ENCODE data around the gene NEDD8. TPM values are rescaled to one million over a fixed set of nuclear protein-coding genes. Genes with fewer than 3 reads are reported as not detected.

Gene NEDD8
- 100 to 1,000 TPM; 309 to 401 (median 372) TPM for total RNA-seq (2021; fragmentation: NEBNext Ultra II Directional; extraction: Animal tissue kit (Norgen Biotek cat#: 25700))
- long read RNA-seq, transcript NEDD8-201 (4 exons, 708 nt) = major isoform, 248 of 262 reads
- long read RNA-seq, partial matches to known transcripts = 0 of 262 reads
- long read RNA-seq, other reads (novel, unspliced or antisense) = 4 of 262 reads

DNA sequence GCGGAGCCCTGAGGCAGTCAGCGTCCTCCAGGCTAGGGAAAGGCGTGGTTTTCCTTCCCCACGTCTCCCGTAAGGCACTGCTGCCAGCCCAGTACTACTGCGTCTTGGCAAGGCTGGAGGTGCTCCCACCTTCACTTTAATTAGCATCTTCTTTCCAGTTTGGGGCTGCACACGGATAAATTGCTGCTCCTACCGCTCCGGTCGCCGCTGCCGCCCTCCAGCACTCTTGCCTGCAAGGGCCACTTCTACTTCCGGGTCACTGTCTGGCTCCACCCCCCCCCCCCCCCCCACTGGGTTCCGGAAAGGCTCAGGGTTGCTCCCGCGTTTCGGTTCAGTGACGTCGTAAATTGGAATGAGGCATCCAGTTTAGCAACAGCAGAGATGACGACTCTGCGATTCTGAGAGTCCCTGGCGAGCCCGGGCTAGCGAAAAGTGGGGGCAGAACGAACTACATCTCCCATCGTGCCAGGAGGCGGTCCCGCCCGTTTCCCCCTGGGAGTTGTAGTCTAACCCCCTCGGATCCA, at the start of gene NEDD8:
Gene NEDD8, minus strand, starts transcription at position 247 of the 524 bp plus-strand sequence. Its CDS starts 100 bp downstream, at position 147.
- TF ChIP-seq, protein P1, sequence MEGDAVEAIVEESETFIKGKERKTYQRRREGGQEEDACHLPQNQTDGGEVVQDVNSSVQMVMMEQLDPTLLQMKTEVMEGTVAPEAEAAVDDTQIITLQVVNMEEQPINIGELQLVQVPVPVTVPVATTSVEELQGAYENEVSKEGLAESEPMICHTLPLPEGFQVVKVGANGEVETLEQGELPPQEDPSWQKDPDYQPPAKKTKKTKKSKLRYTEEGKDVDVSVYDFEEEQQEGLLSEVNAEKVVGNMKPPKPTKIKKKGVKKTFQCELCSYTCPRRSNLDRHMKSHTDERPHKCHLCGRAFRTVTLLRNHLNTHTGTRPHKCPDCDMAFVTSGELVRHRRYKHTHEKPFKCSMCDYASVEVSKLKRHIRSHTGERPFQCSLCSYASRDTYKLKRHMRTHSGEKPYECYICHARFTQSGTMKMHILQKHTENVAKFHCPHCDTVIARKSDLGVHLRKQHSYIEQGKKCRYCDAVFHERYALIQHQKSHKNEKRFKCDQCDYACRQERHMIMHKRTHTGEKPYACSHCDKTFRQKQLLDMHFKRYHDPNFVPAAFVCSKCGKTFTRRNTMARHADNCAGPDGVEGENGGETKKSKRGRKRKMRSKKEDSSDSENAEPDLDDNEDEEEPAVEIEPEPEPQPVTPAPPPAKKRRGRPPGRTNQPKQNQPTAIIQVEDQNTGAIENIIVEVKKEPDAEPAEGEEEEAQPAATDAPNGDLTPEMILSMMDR (IDR thresholded peaks at IDR 0.05) = no peak
- H3K4me1 Mint-ChIP-seq (ENCODE audit: low read depth) = peaks cover 53% of the 10 kb centered on the region
- H3K27me3 Mint-ChIP-seq (ENCODE audit: insufficient read depth) = no peaks in the 10 kb centered on the region; the same call in none of the 2 replicates
- peak within 1 kb of the TSS; percentile 94 for H3K4me3 Mint-ChIP-seq
- peaks cover 62% of the 10 kb centered on the region for H3K36me3 Mint-ChIP-seq (ENCODE audit: low read depth)
- peak; percentile 96 for DNase-seq
- peak within 1 kb of the TSS; percentile 87 for H3K27ac Mint-ChIP-seq
- no peaks in the 10 kb centered on the region for H3K9me3 Mint-ChIP-seq

DNA sequence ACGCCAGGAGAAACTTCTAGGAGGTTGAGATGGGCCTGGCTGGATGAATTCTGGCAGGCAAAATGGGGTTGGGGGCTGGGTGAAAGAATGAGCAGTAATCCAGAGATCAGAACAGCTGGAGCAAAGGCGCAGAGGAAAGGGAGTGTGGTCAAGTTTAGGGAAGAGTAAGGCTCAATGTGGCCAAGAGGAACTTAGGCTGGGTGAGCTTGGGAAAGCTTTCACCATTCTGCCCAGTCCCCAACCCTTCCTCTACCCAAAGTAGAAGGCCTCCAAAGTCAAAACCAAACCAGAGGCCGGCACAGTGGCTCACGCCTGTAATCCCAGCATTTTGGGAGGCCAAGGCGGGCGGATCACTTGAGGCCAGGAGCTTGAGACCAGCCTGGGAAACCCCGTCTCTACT, 49.5 kb upstream of the NEDD8 start:
- Mint-ChIP-seq H3K36me3 (ENCODE audit: low read depth) (no peaks in the 10 kb centered on the region), H3K4me1 (ENCODE audit: low read depth) (peaks cover 31% of the 10 kb centered on the region), H3K27me3 (ENCODE audit: insufficient read depth) (no peaks in the 10 kb centered on the region; the same call in 1 of the 2 replicates), H3K9me3 (no peaks in the 10 kb centered on the region), H3K27ac (no peak overlapping the region), H3K4me3 (no peak overlapping the region)
- TF ChIP-seq, protein P1 (IDR thresholded peaks at IDR 0.05) = no peak
- DNase-seq = no peak

DNA sequence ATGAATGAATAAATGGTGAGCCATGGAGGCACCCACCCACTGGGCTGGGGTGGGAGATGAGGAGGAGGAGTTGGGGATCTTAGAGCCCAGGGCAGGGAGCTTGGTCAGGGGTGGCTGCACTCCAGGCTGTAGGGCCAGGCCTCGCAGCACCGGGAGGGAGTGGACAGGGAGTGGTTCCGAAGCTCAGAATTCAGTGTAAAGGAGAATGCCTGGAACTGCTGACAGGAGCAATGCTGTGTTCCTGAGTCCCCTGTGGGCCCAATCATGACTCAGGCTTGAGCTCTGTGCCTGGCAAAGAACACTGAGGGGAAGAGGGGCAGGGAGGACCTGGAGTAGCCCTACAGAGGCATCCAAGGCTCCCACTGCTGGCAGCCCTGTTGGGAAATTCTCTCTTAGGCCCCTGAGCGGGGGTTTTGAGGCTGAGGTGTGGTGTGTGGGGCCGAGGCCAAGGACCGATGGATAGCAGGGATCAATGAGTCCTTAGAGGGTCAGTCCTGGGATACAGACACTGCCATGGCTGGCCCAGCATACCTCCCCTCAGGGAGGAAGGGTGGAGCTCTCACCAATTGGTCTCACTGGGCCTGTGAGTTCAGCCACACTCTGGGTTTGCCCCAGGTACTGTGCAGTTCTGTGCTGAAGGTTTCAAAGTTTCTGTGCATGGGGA, 48.8 kb upstream of the NEDD8 start:
- H3K4me1 Mint-ChIP-seq (ENCODE audit: low read depth) = peaks cover 31% of the 10 kb centered on the region
- no peaks in the 10 kb centered on the region for H3K36me3 Mint-ChIP-seq (ENCODE audit: low read depth)
- no peak for DNase-seq
- TF ChIP-seq, protein P1 (IDR thresholded peaks at IDR 0.05) = no peak
- no peaks in the 10 kb centered on the region; the same call in 1 of the 2 replicates for H3K27me3 Mint-ChIP-seq (ENCODE audit: insufficient read depth)
- no peaks in the 10 kb centered on the region for H3K9me3 Mint-ChIP-seq
- H3K27ac Mint-ChIP-seq = no peak overlapping the region
- H3K4me3 Mint-ChIP-seq = no peak overlapping the region

DNA sequence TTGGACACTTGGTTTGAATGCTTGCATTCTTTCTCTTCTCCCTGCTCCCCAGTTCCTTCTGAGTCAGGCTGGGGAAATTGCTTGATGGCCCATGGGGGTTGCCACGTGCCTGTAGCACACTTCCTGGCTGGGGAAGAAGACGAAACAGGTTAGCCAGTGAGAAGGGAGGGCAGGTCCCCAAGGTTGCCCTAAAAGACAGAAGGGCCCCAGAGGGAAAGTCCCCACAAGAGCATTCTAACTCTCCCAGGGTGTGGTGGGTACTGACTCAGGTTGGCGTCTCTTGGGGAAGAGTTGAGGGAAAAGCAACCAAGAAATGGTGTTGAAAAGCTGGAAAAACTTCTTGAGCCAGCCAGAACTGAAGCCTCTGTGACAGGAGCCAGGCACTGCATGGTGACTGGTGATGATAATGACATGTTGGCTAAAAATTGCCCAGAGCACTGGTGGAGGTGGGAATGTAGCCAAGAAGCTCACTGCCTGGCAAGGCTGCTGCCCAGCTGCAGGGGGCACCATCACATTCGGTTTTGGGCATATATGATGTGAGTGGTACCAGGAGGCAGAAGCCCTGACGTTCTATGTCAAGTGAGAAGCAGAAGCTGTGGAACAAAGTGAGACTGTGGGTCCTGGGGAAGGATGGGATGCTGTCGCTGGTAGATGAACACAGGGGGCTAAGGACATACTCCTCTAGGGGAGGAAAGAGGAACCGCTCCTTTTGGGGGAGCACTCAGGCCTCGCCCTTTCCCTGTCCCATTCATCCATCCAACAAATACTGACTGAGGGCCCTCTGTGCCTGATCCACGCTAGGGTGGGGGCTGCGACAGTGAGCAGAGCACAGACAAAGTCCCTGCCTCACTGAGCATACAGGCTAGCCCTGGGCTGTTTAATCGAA, 47.4 kb upstream of the NEDD8 start:
- Mint-ChIP-seq H3K27me3 (ENCODE audit: insufficient read depth) (no peaks in the 10 kb centered on the region; the same call in 1 of the 2 replicates), H3K4me1 (ENCODE audit: low read depth) (peaks cover 26% of the 10 kb centered on the region), H3K9me3 (no peaks in the 10 kb centered on the region), H3K36me3 (ENCODE audit: low read depth) (no peaks in the 10 kb centered on the region), H3K4me3 (no peak overlapping the region), H3K27ac (peak overlapping the region; percentile 54)
- DNase-seq = no peak
- TF ChIP-seq, protein P1 (IDR thresholded peaks at IDR 0.05) = peak; percentile 62

DNA sequence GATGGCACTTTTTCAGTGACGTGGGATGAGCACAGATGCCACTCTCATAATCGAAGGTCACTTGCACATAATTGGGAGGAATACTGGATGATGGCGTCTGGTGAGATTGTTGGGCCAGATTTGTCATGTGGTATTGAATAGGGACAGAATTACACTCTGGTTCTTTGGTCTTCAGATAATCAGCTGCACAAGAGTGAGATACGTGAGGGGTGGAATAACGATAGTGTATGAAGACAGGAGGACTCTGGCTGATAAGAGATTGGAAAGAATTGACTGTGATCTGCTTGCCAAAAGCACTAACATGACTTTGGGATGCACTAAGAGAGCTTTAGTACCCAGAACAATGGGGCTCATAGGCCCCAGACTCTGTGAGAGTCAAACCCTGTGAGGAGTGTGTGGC, 46.3 kb upstream of the NEDD8 start:
- H3K36me3 Mint-ChIP-seq (ENCODE audit: low read depth) = no peaks in the 10 kb centered on the region
- no peak overlapping the region for H3K4me3 Mint-ChIP-seq
- H3K4me1 Mint-ChIP-seq (ENCODE audit: low read depth) = peaks cover 36% of the 10 kb centered on the region
- H3K27me3 Mint-ChIP-seq (ENCODE audit: insufficient read depth) = no peaks in the 10 kb centered on the region; the same call in 1 of the 2 replicates
- no peak for DNase-seq
- H3K9me3 Mint-ChIP-seq = no peaks in the 10 kb centered on the region
- TF ChIP-seq, protein P1 (IDR thresholded peaks at IDR 0.05) = no peak
- no peak overlapping the region for H3K27ac Mint-ChIP-seq

Measured in HFFc6 (cell line).